HG02884 (cell line): ENCODE results near the gene SH3TC1.

ENCODE experiments used
- ATAC-seq: cut with Tn5 transposase; IDR thresholded peaks from one replicate; pipeline ENCODE4 v1.9.1; 2021; ENCODE audit warnings: mild to moderate bottlenecking, moderate library complexity; ENCODE audit not compliant: unreplicated experiment

Gene SH3TC1

DNA sequence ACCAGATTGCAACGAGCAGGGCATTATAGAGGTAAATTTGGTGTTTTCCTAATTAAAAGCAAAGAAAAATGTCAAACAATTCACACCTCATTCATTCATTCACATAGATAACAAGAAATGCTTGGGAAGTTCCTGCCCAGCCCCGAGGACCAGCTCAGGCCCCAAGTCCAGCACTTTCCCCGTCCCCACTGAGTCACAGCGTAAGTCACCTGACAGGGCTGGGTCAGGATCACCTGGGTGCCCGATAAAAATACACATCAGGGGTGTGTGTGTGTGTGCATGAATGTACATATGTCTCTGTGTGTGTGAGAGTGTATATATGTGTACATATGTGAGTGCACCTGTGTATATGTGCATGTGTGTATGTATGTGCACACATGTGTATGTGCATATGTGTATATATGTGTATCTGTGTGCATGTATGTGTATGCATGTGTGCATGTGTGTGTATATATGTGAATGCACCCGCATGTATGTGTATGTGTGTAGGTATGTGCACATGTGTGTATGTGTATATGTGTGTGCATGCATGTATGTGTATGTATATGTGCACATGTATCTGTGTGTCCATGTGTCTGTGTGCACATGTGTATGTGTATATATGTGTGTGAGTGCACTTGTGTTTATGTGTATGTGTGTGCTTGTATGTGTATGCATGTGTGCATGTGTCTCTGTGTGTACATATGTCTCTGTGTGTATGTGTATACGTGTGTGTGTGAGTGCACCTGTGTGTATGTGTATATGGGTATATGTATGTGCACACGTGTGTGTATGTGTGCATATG, 18.6 kb upstream of the SH3TC1 start:
- no peak for ATAC-seq

DNA sequence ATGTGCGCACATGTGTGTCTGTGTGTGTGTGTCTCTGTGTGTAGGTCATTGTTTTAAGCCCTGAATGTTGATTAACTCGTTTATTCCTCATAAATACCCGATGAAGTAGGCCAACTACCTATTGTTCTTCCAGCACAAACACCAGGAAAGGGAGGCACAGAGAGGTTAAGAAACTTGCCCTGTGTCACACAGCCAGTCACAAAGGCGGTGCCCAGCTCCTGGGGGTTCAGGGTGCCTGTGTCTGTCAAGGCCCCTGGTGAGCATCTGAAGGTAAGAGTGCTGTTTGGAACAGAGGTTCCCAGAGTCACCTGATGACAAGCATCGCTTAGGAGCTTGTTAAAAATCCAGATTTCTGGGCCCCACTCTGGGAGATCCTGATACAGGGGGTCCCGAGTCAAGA, 18.0 kb upstream of the SH3TC1 start:
- ATAC-seq: no peak

DNA sequence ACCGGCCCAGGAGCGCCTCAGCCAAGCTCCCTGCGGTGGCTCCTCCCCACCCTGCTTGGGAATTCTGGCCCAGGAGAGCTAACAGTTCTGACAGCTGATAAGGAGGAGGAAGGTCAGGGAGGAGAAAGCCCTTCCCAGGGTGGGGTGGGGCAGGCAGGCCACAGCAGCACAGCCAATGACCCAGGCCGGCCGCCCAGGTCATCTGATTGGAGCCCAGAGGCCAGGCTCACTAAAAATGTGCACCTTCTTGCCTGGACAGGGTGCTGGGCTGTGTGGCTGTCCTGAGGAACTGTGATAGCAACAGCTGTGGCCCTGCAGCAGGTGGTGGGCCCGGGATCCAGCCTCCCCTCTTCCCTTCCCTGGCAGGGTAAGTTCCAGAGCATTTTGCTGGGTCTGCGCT, 17.2 kb upstream of the SH3TC1 start:
- no peak for ATAC-seq

DNA sequence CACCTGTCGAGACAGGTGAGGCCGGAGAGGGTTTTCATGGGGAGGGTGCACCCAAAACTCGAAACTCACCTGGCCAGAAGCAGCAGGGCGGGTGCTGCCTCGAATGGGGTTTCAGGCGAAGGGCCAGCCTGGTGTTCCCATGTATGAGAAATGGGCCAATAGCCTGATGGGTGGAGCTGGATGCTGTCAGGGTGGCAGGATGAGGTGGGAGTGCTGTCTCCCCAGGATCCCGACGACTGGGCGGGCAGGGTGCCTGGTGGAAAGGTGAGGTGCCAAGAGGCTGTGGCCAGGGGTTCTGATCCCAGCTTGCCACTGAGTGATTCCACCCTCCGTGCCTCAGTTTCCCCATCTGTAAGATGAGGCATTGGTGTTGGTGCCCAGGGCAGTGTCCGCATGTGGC, 16.8 kb upstream of the SH3TC1 start:
- no peak for ATAC-seq

DNA sequence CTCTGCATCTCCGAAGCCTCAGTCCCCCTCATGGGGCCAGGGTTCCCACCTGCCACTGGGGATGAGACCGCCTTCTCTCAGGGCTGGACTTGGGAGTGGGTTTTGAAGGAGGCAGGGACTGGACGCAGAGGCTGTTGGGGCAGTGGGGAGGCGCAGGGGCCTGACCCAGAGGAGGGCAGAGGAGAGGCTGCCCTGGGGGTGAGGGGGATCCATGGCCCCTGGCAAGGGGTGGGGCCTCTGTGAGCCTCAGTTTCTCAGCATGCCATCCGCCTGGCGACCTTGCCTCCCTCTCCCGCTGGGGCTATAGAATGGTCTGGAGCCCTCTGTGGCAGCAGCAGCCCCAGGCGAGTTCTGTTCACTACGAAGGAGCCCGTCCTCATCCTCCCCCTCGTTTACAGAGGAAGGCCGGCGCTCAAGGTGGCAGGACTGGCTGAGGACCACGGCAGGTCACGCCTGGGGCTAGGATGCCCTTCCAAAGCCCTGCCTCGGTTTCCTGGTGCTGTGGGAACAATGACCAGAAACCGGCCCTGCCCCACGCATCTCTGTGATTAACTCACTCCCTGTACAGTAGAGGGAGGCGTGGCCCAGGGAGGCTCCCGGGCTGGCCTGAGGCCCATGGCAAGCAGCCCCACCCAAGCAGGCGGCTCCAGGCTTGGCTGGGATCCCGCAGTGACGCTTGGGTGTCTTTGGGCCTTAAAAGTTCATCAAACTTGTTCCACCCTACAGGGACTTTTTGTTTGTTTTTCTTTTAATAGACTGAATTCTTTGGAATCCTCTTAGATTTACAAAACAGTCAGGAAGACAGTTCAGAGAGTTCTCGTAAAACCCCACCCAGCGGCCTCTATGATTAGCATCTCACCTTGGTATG, 16.0 kb upstream of the SH3TC1 start:
- ATAC-seq: no peak

DNA sequence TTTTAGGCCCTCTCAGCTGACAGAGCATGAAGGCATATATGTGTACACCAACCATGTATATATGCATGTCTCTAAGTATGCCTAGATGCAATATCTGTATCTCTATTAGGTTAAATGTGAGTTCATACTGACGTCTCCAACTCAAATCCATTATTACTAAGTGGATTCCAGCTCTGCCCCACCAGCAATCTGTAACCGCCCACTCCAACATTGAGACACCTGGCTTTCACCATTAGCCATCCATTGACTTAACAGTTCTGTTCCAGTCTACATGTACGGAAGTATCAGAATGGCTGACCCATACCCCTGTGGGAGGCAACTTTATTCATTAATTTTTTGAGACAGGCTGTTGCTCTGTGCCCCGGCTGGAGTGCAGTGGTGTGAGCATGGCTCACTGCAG, 15.0 kb upstream of the SH3TC1 start:
- no peak for ATAC-seq

DNA sequence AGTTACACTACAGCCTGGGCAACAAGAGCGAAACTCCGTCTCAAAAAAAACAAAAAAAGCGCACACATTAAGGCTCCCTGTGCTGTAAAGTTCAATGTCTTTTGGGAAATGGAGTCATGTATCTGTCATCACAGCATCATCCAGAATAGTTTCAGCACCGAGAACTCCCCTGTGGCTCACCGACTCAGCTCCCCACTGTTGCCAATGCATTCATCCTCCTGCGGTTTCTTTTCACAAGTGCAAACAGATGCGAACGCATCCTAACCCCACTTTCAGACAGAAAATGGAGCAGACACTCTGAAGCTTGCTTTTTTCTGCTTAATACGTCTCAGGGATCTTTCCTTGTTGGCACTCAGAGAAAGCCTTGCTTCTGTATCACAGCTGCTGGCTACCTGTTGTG, 13.8 kb upstream of the SH3TC1 start:
- no peak for ATAC-seq

DNA sequence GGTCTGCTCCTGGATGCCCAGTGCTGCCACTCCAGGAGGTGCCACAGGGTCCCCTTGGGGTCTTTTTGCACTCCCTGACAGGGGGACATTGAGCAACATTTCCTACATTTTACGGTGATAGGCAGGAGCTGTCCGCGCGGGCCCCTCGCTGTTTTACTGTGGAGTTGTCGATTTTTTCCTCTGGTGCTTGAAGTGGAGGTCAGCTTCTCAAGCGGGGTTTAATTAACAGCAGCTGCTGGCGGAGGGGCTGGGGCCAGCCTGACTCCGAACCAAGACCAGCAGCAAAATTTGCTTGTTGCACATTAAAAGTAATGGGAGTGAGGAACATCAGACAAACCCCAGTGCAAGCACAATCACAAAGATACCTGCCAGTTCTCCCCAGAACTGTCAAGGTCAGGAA, 13.2 kb upstream of the SH3TC1 start:
- ATAC-seq: no peak

DNA sequence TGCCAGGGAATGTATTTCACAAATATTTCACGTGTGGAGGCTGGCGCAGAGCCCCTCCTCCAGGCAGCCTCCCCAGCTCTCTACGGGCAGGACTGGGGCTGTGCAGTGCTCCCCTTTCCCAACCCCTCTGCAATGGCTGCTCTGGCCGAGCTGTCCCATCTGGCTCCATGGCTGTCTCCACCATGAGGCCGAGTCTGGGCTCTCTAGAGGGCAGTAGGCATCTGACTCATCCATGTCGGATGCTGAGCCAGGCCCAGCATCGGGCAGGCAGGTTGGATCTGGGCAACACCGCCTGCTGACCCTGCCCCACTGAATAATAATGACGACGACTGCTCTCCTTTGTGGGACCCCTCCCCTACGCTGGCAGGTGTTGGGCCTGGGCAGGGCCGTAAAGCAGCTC, 11.0 kb upstream of the SH3TC1 start:
- ATAC-seq: no peak

DNA sequence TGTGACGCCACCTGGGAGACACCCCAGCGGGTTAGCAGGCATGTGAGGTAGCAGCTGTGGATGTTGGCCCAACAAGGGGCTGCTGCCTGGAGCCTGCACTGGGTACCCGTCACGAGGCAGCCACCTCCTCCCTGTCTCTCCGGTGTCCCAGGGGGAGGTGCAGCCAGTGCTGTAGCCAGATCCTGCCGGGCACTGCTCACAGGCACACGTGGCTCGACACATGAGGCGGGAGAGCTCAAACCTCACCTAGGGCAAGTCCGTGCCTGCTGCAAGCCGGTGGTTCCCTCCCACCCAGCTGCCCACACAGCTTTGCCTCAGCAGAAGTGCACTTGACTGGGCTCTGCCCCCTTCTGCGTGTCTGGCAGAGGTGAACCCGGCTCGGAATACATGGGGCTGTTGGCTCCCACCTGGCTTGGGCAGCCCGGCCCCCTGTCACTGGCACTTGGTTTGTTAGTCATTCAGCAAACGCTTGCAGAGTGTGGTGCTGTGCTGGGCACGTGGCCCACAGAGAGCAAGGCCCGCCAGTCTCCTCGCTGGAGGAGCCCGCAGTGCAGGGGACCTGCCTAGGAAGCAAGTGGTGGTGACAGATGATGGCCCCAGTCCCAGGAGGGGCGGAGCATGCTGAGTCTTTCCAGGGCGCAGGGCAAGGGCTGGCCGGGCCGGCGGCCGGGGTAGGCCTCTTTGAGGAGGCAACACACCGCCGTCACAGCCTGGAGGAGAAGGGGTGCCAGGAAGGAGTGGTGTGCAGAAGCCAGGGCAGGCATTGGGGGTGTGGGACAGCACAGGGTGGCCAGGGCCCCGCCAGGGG, 10.1 kb upstream of the SH3TC1 start:
- no peak for ATAC-seq

DNA sequence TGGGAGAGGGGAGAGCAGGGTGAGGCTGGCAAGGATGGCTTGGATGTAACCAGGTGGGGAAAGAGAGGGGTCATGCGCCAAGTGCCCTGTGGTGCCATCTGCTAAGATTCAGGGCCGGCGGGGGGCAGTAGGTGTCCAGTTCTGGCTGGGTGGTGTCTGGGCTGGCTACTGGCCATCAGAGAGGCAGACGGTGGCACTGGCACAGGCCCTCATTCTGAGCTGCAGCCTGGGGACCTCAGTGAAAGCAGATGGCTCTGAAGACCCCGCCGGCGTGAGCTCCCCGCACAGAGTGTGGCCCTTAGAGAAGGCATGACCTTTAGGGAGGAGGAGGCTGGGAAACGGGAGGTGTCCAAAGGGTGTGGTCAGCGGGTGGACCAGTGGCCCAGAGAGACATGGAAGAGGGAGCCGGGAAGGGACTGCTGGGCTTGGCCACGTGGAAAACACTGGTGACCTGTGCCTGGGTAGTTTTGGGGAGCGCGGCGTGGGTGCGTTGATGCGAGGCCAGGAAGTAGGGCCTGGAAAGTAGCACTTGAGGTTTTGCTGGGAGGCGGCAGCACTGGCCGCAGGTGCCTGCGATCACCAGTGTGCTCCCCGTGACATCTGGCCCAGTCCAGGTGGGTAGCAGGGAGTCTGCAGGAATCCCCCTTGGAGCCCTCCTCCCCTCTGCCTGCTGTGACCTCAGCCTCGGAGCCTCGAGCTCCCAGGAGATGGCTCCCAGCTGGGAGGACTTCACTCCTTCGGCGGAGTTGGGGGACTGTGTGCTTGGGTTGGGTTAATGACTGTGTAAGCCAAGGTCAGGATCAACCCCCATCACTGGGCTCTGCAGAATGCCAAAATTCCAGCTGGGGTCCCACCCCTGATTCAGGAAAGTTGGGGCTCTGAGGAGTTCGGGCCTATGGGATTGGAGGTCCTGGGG, 9.3 kb upstream of the SH3TC1 start:
- ATAC-seq: no peak

DNA sequence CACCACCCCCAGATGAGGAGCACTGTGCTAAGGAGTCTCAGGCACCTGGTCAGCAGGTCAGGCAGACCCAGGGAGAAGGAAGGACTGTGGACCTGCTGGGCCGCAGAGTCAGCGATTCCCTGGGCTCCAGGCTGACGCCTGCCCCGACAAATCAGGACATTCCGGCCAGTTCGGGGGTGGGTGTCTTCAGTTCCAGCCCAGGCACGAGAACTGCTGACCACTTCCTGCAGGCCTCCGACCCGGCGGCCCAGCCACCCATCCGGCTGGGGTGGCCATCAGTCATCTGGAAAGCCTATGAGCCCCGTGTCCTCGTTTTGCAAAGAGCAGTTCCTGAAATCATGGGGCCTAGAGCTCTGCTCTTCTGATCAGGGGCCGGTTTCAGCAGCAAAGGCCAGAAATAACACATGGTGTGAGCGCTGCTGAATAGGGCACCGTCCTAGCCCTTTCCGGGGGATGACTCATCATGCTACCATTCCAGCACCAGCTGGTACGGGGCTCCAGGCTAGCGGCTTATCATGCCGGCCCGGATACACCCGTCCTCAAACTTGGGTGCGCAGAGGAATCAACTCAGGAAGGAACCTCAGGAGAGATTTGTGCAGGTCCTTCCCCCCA, 7.8 kb upstream of the SH3TC1 start:
- ATAC-seq: no peak

DNA sequence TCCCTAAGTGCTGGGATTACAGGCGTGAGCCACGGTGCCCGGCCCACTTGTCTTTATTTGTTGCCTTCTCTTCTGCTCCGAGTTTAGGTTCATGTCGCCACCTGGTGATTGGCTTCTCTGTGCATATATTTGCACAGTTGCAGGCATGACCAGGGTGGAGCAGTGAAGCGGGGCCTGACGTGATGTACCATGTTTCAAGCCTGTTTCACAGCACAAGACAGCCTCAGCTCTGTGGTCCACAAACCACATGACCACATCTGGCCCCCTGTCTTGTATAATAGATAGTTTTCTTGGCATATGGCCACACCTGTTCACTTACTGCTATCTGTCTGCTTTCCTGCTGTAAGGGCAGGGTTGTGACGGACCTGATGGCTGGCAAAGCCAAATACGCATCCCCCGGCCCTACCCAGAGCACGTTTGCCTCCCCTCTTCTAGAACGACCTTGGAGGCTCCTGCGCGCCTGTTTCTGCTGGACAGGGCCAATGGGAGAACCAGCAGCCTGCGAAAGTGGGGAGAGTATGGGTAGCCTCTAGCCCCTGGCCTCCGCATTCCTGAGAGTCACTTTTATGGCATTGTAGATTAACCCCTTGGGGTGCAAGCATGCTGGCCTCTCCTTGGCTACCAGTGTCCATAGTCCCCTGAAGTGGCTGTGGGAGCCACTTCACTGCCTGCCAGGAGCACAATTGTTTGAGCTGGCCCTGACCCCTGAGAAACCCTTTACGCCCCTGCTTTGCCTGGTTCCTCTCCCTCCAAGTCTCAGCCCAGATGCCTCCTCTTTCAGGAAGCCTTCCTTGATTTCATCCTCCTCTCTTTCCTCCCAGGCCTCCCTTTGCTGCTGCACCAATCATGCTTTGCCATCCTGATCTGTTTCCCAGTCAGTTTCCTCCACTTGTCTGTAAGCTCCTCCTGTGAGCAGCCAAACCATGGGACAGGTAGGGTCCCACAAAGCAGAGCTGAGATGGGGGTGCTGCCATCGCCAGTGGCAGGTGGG, 6.0 kb upstream of the SH3TC1 start:
- ATAC-seq: peak; percentile 89

DNA sequence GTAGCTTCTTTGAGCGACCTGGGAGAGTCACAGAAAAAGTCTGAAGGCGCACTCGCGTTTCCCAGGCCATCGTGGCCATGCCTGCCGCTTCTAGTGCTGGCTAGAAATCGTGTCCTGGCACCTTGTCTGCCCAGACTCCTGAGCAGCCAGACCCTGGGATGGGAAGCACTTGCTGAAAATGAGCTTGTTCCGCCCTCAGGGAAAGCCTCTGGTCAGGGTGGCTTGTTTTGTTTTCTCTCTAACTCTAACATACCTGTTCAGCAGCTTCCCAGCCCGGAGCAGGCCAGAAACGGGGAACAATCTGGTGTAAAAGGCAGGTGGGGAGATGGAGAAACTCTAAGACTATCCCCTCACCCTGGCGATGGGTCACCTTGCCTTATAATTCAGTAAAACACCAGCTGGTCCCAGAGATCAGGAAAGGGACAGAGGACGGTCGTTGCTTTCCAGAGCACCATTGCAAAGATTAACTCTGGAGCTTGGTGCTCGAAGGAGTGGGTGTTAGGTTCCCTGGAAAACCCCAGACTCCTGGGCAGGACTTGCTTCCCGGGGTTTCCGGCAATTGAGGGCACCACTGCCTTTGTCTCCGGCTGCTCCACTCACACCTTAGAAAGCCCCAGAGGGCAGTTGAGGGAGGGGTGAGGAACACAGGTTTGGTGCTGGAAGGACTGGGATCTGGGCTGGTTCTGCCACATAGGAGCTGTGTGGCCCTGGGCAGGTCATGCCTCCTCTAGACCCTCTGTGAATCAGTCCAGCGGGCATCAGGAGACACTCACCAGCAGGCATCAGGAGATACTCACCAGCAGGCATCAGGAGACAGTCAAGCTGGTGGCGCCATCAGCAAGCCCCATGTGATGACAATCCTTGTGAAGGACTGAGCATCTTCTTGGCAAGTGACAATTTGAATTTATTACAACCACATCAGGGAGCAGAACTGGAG, 4.5 kb upstream of the SH3TC1 start:
- ATAC-seq: no peak

DNA sequence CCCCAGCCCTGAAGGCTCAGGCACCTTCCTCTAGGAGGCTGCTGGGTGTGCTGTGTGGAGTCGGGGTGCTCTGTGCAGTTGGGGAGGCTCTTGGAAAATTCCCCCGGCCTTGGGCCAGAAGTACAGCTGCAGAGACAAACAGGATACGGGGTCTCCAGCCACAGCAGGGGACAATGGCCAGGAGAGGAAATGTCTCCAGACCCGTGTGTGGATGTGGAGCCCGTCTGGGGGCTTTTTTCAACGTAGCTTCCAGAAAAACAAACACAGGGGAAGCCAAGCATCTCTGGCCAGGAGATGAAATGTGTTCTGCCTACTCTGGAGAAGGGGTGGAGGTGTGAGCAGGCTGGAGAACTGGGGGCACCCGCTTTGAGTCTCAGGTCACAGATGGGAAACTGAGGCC, 3.7 kb upstream of the SH3TC1 start:
- ATAC-seq: no peak

DNA sequence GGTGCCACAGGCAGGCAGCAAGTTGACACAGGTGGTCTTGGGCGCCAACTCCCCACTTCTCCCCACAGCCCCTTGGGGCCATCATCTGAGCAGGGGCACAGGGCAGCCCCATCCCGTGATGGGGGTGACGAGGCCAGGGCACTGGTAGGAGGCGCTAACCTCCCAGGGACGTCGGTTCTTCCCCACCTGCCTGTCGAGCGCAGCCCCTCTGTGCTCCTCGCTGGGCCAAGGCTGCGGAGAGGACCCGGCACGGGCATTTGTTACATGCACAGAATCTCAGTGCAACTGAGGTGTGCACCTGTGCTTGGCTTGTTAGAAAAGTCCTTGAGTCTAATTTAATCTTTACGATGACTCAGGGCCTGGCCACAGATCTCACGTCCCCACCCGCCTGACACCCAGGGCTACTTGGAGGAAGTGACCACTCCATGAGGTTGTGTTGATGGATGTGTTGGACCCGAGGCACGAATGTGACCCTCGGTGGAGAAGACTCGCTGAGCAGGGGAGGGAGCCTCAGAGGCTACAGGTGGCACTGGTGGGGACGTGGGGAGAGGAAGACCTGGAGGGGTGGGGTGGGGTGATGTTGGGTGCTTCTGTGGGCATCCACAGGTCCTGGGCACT, 3.1 kb upstream of the SH3TC1 start:
- ATAC-seq: no peak

DNA sequence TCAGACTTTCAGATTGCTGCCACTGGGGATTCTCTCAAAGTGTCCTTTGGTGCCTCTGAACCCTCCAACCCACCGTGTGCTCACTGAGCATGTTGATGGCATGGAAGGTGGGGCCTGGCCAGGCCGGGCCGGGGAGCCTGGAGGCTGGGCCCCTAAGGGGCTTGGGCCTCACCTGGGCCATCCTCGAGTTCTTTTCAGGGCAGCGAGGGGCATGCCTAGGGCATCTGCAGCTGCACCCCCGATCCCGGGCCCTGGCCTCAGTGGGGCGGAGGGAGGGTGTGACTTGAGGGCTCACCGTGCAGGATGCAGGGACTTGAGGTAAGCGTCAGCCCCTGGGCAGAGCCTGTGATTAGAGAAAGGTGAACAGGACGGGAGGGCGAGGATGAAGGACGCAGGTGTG, 1.6 kb upstream of the SH3TC1 start:
- ATAC-seq: no peak
